Heart left ventricle (tissue), 16 donors: Measurements from ENCODE around the gene CREBBP. TPM values are rescaled to one million over a fixed set of nuclear protein-coding genes. Genes with fewer than 3 reads are reported as not detected.

Source experiments
- ATAC-seq, 4 donors: fragments of 200-7000 bp; cut with Tn5 transposase; one replicate each; pipeline ENCODE4 v1.9.1; 2020 to 2022; ENCODE audit warnings: moderate library complexity in 4 of 4, mild to moderate bottlenecking in 3 of 4, moderate number of reproducible peaks in 1 of 4
- DNase-seq, 5 donors: peaks; one replicate each; pipeline ENCODE4 v3.0.0-alpha.2; 2020
- H3K27ac ChIP-seq, 12 donors: fragments of 200-600 bp; sonication (generic) in 4 of 12; one replicate each; pipeline versions ENCODE4 v1.5.0 to v1.8.0; 2016 to 2022; ENCODE audit warnings: mild to moderate bottlenecking in 2 of 12
- H3K27me3 ChIP-seq, 9 donors: fragments of 200-600 bp; sonication (generic) in 2 of 9; one replicate each; pipeline versions ENCODE4 v1.5.1 to v1.8.0; 2016 to 2022; ENCODE audit warnings: mild to moderate bottlenecking in 3 of 9
- H3K36me3 ChIP-seq, 9 donors: fragments of 200-600 bp; sonication (generic) in 2 of 9; one replicate each; pipeline versions ENCODE4 v1.5.0 to v1.8.0; 2018 to 2022; ENCODE audit warnings: mild to moderate bottlenecking in 2 of 9
- H3K4me1 ChIP-seq, 12 donors: fragments of 200-600 bp; sonication (generic) in 4 of 12; one replicate each; pipeline versions ENCODE4 v1.5.0 to v1.8.0; 2016 to 2022; ENCODE audit warnings: mild to moderate bottlenecking in 3 of 12
- H3K4me3 ChIP-seq, 12 donors: fragments of 200-600 bp; sonication (generic) in 4 of 12; one replicate each; pipeline versions ENCODE4 v1.5.0 to v1.8.0; 2017 to 2022; ENCODE audit warnings: mild to moderate bottlenecking in 9 of 12, moderate library complexity in 4 of 12
- H3K9me3 ChIP-seq, 12 donors: fragments of 200-600 bp; sonication (generic) in 4 of 12; one replicate each; pipeline versions ENCODE4 v1.5.0 to v1.8.0; 2016 to 2022; ENCODE audit warnings: mild to moderate bottlenecking in 1 of 12
- CTCF ChIP-seq, 12 donors: fragments of 200-600 bp; sonication (generic) in 4 of 12; IDR thresholded peaks; one replicate each; pipeline versions ENCODE4 v1.5.0 to v1.8.0; 2018 to 2022; ENCODE audit warnings: antibody characterized with exemption in 12 of 12, mild to moderate bottlenecking in 5 of 12
- POLR2A ChIP-seq, 2 donors: fragments of 450-650 bp; IDR thresholded peaks; one replicate each; pipeline ENCODE4 v1.6.1; 2017; ENCODE audit warnings: antibody characterized with exemption in 2 of 2, mild to moderate bottlenecking in 2 of 2, moderate library complexity in 2 of 2
- WGBS, 4 donors: extraction: QIAGEN DNeasy Blood & Tissue Kit in 2 of 4; methylation state at CpG; one replicate each; pipeline versions ENCODE4 v1.1.5 to v1.1.7; 2013 to 2018; 5-methylcytosine and 5-hydroxymethylcytosine counted together
- intact Hi-C, 10 donors: fragments of 100-400 bp; cut with DNase I; formaldehyde crosslinking; loops; one replicate each; pipeline versions ENCODE4 v1.11.1 to v1.14.2; 2022
- polyA plus RNA-seq, 2 donors: library from polyadenylated mRNA; stranded (reverse); fragments of 200-250 nt; gene quantifications; one replicate each; pipeline ENCODE4 v1.2.3, GENCODE V29; 2013
- total RNA-seq, 9 donors: library from RNA; depleted of rRNA in 2 of 9; stranded (reverse); fragments of >200 nt in 2 of 9; fragmentation: NEBNext Ultra II Directional in 3 of 9; extraction: Animal tissue kit (Norgen Biotek cat#: 25700) in 3 of 9; gene quantifications; one replicate each; pipeline versions ENCODE4 v1.1.0 to v1.2.4, GENCODE V29; 2016 to 2023
- donor health status: ischemic (EF 13 %, LVEDD 7.1; RV severe dilation, severe dysfunction).
- donor health status: healthy with polysubstance abuse.
- donor health status: DM: no; HTN: yes; CAD: no.
- donor health status: DM: no; HTN: no; CAD: no.
- donor health status: ischemic (EF 25% LVEDD 6.9; RV normal size, moderate dysfunction).
- donor health status: ischemic (EF 25% LVEDD 5.7; RV mildly dilated, moderate dysfunction).
- donor health status: healthy.
- donor health status: DM: yes; HTN: yes; CAD: no.
- donor health status: ischemic (EF 35%, LVEDD 5.7; RV mildly dilated, moderate dysfunction).
- donor health status: nonischemic (EF 11% LVEDD 7.7; RV severe dilation, severe dysfunction).
- donor health status: DM: yes; HTN: yes; CAD: no.
- donor health status: PGD.
- donor health status: ischemic (EF 29% LVEDD 5.4; RV normal size, mild dysfunction).
- donor health status: nonischemic (EF 23%, LVEDD 6.1; RV moderate dilation, normal function).

Gene CREBBP
- total and polyA plus RNA-seq, 11 donors = 17.1 to 77.6 (median 39.6) TPM

- H3K36me3 ChIP-seq = peaks cover 0 to 26% (median 22%) of the 10 kb centered on the region in 9 donors
Measured at GRCh38 chr16:3808308-3809063, 72.0 kb downstream of the CREBBP start.

DNA sequence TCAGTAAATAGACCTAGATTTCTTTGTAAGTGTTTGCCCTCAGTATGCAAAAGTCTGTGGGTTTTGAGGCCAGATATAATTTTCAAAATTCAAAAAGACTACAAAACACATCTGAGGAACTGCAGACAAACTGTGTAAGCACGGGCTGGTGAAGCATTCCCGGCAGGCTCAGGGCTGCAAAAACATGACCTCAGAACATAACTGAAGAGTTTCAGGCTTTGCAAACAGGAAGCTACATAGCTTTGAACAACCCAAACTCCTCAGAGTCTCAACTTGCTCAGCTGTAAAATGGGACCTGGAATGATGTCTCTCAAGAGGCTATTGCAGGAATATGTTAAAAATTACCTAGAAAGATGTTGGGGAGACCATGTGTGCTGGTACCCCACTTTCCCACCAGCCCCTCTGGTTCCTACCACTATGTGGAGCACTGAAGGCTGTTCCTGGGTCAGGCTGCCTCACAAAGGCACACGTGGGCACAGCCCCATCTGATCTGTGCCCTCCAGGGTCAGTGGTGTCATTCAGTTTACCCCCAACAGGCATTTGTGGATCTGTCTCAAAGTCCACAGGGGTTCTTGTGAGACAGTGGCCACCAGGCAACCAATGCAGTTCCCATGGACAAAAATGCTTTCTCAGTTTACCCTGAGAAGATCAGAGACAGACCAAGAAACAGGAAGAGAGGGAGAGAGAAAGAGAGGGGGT is 72.9 kb downstream of the CREBBP start:
- H3K4me3 ChIP-seq = no peak overlapping the region
- no peaks in the 10 kb centered on the region for H3K27me3 ChIP-seq
- no peak for ATAC-seq
- H3K4me1 ChIP-seq = peaks cover 0 to 72% (median 53%) of the 10 kb centered on the region in 12 donors
- H3K27ac ChIP-seq = no peak overlapping the region
- WGBS, 4 donors = 30 to 50% (median 39%) methylated on average over 3 of the region's 3 CpGs
- no peaks in the 10 kb centered on the region for H3K9me3 ChIP-seq
- H3K36me3 ChIP-seq = peaks cover 0 to 26% (median 22%) of the 10 kb centered on the region in 9 donors
- no peak for TF ChIP-seq POLR2A (IDR thresholded peaks at IDR 0.05)
- no peak for TF ChIP-seq CTCF (IDR thresholded peaks at IDR 0.05)
- intact Hi-C loops = loop anchor here in 1 of 10 donors (10.0 kb wide), 1 partner anchor 47 kb away; no protein-coding TSS in a partner anchor
- DNase-seq = no peak

More at GRCh38 chr16:3808308-3809063, 72.0 kb downstream of the CREBBP start:
- H3K27me3 ChIP-seq = no peaks in the 10 kb centered on the region
- 49 to 69% (median 61%) methylated on average over 8 to 9 of the region's 9 CpGs for WGBS, 4 donors
- no peaks in the 10 kb centered on the region for H3K9me3 ChIP-seq
- H3K4me1 ChIP-seq = peaks cover 0 to 76% (median 58%) of the 10 kb centered on the region in 12 donors
- no peak for ATAC-seq
- intact Hi-C loops = loop anchor here in 1 of 10 donors (10.0 kb wide), 1 partner anchor 46 kb away; no protein-coding TSS in a partner anchor
- no peak for TF ChIP-seq CTCF (IDR thresholded peaks at IDR 0.05)
- no peak for TF ChIP-seq POLR2A (IDR thresholded peaks at IDR 0.05)
- no peak overlapping the region for H3K27ac ChIP-seq
- no peak for DNase-seq
- H3K4me3 ChIP-seq = no peak overlapping the region

DNA sequence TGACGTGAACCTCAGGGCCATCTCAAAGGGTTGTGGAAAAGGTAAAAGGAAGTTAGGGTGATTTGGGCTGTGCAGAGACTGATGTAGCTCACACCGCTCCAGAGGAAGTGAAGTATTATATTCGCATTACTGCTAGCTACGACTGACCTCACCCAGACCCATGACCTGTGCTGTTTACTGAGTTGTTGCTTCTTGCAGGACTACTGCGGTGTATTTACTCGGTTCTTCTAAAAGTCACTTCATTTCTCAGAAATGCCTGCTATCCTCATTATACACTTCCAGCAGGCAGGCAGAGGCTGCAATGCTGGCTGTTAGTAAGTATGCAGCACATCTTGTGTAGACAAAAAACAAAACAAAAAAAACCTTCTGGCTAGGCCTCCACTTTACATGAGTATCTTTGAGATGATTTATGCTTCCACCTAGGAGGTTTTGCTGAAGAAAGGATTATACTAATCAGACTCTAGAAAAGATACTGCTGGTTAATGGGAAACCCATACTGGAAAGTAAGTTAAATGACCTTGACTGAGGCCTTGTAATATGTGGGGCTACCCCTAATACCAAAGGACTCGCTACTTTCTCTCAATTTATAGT is 76.0 kb downstream of the CREBBP start:
- TF ChIP-seq CTCF (IDR thresholded peaks at IDR 0.05) (no peak), POLR2A (IDR thresholded peaks at IDR 0.05) (no peak)

More for the DNA sequence above, 76.0 kb downstream of the CREBBP start:
- Histone ChIP-seq H3K27me3 (no peaks in the 10 kb centered on the region), H3K36me3 (peaks cover 0 to 21% (median 13%) of the 10 kb centered on the region in 9 donors), H3K4me3 (no peak overlapping the region), H3K9me3 (no peaks in the 10 kb centered on the region), H3K4me1 (peaks cover 0 to 67% (median 45%) of the 10 kb centered on the region in 12 donors), H3K27ac (no peak overlapping the region)
- intact Hi-C loops = loop anchor here in 1 of 10 donors (10.0 kb wide), 1 partner anchor 50 kb away; no protein-coding TSS in a partner anchor
- 56 to 64% (median 60%) methylated on average over 7 of the region's 7 CpGs for WGBS, 4 donors
- DNase-seq (no peak), ATAC-seq (peak in 2 of 4 donors; percentile 19 to 47)
